Suppressor macrophage treated with lipopolysaccharide for 1 hour (primary cell): ENCODE measurements around the gene KCND2.
A peak's percentile ranks its signal among the peaks of the same experiment; 100 is the strongest.
"Not testable (repeated sequence)": the region's sequence is repeated elsewhere in the genome, so short reads cannot be mapped to it uniquely, and the experiment has no call there.

Experiments
- DNase-seq, 3 donors: peaks; one replicate each; pipeline ENCODE4 v3.0.0-alpha.2; 2020 to 2022

KCND2 gene

DNA sequence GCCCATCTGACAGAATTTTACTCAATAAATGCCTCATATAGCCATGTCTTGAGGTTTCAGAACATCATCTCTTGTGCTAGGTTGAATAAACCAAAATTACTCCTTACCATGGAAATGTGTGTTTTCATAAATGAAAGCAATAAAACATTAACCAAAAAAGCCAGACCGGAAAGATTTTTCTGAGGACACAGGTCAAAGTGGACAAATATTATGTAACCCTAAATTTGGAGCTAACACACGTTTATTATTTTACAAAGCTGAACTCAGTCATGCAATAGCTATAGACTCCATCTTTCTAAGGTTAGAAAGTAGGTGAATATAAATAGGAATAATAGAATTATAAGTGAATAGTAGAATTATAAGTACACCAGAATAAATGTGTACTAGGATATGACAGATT lies 315.9 kb downstream of the KCND2 start:
- DNase-seq, result no peak

DNA sequence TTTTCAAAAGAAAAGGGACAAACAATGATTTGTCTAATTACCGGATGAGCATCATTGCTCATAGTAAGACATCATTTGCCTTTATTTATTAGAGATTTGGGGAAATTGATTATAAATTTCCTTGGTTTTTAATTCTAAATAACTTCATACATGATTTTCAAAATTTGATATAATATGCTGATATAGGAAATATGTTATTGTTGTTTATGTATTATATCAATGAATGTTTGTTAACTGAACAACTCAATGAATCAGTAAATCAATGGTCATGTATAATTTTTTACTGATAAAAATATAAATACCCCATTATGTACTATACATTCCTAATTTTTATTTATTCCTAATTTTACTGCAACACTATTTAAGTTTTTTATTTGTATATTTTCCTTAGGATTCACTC lies 327.6 kb downstream of the KCND2 start:
- DNase-seq, result no peak

DNA sequence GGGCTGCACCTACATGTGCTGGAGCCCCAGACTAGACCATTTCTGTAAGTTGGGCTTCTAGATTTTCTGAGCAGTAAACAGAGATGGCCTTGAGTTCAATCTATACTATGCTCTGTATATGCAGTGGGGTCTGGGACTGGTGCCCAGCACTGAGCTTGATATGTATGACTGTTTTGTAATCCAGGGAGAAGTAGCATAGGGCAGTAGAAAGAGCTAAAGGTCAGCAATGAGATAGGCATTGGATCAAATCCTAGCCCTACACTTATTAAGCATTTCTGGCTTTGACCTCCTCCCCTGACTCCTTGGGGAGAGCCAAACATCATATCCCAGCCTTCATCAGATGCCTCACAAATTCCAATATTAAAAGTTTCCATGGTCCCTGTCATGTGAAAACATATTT lies 330.4 kb downstream of the KCND2 start:
- DNase-seq, result no peak

DNA sequence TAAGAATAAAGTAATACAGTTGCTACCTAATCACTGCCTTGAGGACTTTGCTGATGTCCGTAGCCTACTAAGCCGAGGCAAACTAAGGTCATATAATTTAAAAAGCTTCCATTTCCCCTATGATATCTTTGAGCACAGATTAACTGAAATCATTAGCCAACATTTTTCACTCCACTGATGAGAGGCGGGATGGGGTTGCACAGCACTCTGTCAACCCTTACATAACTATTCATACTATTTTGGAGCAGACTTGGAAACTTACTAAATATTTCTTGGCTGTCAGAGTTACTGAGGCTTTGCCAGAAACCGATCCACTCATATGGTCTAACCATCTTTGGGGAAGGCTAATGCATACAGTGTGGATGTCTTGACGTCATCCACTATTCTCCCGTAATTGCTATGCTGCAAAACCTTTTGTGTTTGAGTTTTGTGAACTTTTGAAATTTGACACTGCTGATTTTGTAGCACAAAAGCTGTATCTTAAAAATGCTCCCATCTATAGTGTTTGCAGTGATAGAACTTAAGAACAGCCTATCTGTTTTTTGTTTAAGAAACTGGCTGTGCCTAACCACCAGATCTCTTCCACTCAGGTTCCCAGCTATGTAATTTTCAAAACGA lies 336.3 kb downstream of the KCND2 start:
- no peak for DNase-seq

DNA sequence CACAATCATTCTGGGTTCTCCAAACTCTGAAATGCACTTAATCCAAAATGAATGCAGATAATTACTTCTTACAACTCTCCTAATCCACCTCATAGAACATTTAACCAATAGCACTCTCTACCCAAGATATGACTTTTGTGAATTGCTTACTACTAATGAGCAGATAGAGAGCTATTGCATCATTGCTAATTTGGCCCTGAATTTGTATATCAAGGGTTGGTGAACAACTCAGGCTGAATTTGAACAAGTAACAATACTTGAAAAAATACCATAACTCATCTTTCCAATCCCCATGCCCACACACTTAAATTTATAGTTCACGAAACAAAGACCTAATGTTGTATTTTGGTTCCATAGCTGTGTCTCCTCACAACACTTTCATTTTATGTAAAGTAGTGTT lies 339.0 kb downstream of the KCND2 start:
- no peak for DNase-seq

DNA sequence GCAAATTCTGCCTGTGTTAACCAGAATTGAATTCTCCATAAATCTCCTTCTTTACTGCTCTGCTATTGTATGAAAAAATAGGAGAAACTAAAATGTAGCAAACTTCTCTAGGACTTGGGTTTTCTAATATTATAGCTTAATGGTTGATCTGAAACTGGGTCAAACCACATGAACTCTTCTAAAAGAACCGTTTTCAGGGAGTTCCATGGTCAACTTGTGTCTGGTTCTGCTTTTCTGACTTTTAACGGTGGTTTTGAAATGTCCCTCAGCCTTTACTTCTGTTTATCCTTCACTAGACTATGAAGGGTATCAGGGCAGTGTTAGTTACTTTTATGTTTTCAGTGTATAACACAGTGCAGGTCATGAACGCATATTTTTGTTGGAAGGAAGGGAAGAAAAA lies 342.7 kb downstream of the KCND2 start:
- DNase-seq, result no peak

DNA sequence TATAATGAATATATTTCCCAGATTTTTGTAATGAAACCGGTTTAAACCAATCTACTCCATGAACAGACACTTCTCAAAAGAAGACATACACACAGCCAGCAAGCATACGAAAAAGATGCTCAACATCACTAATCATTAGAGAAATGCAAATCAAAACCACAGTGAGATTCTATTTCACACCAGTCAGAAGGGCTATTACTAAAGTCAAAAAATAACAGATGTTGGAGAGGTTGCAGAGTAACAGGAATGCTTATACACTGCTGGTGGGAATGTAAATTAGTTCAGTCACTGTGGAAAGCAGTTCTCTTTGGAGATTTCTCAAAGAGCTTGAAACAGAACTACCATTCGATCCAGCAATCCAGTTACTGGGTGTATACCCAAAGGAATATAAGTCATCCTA lies 344.3 kb downstream of the KCND2 start:
- DNase-seq, result no peak

DNA sequence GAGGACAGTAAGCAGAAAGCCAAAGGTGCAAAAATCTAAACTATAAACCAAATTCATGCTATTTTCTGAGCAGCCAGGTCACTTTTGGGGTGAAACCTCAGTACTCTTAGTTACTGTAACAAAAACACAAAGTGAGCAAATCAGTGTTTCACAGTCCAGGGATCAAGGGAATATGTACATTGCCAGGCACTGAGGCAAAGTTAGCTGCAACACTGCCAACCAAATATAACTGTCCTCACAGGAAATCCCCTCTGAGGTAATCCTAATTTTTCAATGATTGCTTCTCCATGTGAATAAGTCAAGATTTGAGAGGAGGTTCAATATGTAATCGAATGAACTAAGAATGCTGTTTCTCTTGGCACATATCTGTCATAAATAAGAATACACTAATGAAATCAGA lies 355.3 kb downstream of the KCND2 start:
- peak in 1 of 3 donors; percentile 9 for DNase-seq

DNA sequence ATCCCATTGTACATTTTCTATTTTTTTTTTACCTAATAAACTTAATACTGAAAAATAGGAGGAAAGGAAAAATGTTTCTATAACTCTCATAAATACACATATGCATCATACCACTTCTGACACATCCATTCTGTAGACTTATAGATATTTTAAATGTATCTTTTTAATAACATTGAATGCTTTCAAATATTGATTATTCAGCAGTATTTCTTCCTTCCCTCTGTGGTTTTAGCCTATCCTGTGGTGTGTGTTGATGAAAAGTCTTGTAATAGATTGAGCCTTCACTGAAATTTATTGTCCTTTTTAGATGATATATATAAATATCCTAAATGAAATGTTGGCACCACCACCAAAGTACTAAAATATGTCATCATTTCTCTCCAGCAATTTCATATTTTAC lies 366.9 kb downstream of the KCND2 start:
- no peak for DNase-seq

DNA sequence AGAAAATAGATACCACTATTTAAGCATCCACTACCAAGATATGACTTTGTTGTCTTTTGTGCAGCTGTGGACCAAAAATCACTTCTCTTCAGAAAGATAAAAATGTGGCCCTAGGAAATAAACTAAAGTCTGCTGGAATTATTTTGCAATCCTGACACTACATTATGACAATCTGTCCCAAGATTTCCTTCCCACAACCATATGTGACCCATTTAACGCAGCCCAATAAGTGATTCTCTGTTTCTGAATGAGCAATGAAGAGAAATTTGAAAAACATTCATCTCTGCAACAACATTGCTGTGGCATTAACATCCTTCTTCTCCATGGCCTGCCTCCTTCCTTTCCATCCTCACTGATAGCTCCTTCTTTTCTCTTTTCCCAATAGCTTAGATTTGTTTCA lies 373.0 kb downstream of the KCND2 start:
- DNase-seq, result no peak

DNA sequence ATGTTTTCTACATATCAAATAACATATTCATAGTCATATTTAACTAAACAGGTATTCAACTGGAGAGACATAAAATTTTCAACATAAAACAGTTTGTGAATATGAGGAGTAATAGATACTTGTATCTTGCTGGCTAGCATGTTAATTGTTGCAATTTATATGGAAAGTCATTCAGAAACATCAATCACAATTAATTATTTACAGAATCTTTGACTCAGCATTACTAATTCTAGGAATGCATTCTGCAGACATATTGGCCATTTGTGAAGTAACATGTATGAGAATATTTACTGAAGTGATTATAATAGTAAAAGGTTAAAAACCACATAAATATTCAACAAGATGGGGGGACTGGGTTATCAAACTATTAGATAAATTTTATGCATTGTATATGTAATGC lies 381.3 kb downstream of the KCND2 start:
- no peak for DNase-seq

DNA sequence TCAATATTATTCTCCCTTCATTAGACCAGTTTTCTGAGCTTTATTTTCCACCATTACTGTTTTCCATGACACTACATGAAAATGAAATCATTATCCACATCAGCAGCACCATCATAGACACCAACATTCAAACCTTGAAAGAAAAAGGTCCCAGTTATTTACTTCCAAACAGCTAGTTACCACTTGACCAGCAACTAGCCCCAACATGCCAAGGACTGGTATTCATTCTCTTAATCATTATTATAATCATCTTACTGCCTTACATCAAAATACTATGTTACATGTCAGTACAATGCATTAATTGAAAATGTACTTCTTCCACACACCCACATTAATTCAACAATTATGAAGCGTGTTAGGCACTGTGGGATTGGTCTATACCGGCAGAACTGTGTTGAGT lies 385.5 kb downstream of the KCND2 start:
- DNase-seq, result no peak

DNA sequence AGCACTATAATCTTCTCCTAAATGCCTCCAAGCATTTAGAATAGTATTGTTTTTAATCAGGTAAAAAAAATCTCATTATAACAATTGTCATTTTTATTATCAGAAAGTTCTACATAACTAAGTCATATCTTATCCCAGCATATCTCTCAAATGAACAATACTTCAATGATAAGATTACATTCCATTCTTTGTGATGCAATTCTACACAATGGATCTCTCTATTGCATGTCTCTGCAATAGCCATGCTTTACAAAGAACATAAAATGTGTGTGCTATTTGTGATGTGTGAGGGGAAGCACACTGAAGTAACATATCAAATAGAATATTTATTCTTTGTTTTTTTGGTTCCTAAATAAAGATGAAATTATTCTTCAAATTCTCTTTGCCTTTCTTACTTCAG lies 389.3 kb downstream of the KCND2 start:
- no peak for DNase-seq

DNA sequence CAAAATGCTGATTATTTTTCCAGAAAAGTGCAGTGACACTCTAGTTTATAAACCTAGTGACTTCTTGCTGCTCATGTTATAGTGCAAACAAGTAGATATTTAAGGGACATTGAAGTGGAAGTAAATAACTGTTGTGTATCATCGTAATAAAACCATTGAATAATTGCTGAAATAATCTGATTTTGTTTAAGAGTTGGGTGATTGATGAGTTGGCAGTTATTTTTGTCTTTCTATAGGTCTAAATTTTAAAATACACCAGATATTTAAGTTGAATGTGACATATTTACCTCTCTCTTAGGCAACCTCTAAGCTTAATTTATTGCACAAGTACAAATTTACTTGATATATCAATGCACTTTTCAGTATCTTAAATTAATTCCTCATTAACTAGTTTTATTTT lies 392.1 kb downstream of the KCND2 start:
- no peak for DNase-seq

DNA sequence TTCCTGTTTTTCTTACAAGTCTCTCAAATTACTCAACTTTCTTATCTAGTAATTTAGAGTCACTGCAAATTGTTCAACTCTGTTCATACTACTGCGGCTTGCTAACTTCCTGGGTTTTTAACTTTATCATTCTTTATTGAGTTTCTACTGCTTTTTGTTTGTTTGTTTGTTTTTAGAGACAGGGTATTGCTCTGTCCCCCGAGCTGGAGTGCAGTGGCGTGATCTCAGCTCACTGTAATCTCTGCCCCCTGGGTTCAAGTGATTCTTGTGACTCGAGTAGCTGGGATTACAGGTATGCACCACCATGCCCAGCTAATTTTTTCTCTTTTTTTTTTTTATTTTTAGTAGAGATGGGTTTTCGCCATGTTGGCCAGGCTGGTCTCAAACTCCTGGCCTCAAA lies 402.1 kb downstream of the KCND2 start:
- DNase-seq, result no peak

DNA sequence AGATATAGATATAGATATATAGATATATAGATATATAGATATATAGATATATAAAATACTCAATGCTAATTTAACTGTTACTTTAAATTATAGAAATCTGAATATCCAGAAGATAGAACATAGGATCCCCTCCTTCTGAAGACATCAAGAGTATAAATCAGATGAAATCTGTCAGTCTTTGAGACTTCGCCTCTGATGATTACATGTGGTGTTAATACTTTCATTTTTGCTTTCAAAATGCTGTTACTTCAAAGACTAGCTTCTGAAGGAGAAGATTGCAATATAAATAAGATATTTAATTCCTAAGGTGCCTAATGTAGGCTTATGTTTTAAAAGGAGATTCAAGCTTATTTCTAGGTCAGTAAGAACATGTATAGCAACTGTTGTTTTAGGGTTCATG lies 404.6 kb downstream of the KCND2 start:
- no peak for DNase-seq

DNA sequence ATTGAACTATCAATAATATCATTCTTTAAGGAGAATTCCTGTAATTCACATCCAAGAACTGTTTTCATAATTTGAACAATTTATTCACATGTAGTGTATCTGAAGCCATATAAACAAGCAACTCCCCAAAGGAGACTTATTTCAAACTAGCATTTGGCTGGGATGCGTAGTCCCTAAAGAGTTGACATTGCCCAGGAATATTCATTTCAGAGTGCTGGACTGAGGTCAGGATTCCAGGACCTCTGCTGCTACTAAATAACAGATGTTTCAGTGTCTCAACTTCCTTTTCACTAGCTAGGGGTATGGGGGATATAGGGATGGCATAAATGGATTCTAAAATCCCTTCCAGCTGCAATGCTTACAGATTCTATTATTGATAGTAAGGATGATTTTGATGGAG lies 408.0 kb downstream of the KCND2 start:
- DNase-seq, result no peak

DNA sequence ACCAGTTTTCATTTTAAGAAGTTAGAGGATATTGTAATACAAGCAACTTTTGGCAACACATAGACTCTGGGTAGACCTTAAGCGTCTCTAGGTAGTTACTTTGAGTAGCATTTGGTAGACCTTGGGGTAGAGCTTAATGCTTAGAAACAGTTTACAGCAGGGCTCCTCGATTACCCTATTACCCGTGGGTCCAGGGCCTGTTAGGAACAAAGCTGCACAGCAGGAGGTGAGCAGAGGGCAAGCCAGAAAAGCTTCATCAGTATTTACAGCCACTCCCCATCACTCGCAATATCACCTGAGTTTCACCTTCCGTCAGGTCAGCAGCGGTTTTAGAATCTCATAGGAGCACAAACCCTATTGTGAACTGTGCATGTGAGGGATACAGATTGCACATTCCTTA lies 411.5 kb downstream of the KCND2 start:
- no peak for DNase-seq

DNA sequence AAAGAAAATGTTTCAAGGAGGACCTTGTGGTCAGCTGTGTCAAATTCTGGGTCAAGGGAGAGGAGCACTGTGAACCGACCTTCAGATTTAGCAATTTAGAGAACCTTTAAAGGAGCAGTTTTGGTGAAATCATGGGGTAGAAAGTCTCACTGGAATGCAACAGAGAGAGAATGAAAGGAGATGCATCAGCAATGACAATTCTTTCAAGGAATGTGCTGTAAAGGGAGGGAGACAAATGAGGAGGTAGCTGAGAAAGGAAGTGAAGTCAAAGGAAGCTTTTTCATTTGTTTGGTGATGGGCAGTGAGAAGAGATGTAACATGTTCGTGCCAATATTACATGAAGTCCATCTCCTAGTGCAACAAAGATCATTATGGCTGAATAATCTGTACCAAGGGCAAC lies 418.9 kb downstream of the KCND2 start:
- DNase-seq, result no peak

DNA sequence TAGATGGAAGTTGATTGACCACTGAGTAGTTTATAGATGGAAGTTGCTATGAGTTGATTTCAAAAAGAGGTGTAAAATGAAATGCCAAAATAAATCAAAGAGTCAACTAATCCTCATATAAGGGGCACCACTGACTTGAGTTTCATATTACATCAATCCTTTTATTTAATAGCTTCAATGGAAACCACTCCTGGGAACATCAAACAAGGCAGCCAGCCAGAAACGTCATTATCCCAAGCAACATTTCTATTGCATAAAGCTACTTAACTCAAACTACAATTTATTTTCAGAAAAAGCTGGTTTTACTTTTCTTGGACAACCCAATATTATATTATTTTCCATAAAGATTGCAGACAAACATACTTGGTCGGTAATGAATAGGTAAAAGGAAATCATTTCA lies 422.9 kb downstream of the KCND2 start:
- no peak for DNase-seq

DNA sequence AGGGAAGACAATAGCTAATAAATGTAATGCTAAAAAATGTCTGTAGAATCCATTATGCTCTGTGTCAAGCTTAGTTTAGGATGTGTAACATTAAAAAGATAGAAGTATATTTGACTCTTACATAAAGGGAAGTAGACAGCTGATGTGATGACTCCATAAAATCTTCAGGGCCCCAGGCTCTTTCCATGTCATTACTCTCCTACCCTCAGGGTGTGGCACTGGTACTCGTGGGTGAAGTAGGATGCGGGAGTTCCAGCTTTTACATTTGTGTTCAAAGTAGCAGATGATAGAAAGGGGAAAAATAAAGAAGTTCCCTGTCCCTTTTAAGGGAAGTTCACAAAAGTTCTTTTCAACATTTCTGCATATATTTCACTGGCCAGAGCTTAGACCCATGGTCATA lies 427.8 kb downstream of the KCND2 start:
- peak in 2 of 3 donors; percentile 7 to 9 for DNase-seq

DNA sequence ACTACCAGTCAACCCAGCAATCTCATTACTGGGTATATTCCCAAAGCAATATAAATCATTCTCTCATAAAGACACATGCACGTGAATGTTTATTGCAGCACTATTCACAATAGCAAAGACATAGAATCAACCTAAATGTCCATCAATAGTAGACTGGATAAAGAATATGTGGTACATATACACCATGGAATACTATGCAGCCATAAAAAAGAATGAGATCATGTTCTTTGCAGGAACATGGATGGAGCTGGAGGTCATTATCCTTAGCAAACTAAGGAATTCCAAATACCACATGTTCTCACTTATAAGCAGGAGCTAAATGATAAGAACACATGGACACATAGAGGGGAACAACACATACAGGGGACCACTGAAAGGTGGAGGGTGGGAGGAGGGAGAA lies 429.4 kb downstream of the KCND2 start:
- not testable (repeated sequence) for DNase-seq

DNA sequence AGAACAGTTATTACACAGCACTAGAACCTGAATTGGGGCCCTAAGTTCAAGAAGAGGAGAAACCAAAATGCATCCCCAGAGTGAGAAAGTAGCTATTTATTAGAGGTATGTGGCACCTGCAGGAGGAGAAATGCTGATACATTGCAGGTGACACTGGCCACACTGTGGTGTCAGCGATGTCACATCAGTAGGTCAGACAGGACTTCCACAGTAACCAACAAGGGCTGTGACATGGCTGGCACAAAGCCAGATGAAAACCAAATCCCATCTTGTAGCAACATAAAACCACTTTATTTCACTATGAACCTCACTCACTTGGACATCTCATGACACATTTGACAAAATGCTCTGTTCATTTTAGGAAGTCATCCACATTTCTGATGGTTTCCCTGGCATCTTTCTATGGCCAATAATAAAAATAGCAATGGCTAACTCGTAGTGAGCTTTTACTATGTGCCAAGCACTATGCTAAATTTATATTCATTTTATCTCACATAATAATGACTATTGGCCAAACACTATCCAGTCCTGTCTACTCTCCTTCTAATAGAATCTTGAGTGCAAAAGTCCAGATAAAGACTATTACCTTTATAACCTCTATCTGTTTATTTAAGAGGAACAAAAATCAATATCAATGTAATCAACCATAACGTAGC lies 430.7 kb downstream of the KCND2 start:
- DNase-seq, result no peak

DNA sequence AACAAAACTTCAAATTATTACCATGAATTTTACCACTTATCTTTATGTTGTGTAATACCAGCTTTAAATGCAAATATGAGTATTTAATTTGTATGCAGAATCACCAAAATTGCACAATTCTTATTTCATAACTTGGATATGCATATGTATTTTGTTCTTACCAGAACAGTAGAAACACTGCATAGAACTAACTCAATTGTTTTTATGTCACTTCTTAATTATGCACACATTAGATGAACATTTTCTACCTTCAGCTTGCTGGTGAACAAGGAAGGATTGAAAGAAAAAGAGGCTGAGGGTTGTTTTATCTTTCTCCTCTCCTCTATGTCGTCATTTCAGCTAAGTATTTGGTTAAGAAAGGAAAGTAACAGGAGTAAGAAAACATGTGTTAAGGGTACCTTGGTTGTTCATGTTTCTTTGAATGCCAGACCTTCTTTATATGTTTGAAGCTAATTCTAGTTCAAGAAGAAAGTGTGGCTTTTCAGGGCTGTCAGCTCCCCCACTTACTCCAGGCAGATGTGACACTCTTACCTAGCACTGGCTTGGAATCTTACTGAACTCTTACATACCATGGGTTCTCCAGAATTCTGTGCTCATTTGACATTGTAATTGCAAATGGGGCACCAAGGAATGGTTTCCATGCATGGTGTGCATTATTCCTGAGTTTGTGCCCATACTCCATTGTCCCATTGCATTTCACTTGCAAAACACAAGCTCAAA lies 436.4 kb downstream of the KCND2 start:
- DNase-seq, result peak in 1 of 3 donors; percentile 1

DNA sequence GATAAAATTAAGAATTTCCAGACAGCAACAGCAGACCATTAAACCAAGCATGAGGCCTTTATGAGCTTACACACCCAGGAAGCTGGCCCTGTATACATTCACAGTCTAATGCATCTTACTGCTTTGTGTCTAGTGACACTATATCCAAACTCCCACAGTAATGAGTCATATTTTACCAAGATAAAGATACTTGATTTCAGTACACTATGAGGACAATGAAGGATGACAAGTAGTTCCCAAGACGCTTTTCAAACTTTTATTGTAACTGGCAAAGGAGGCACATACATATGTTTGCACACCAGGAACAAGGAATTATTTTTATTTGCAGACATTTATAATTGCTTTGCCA lies 437.0 kb downstream of the KCND2 start:
- DNase-seq, result peak in 1 of 3 donors; percentile 0
